ENCODE data around the gene RAET1G. TPM values are rescaled to one million over a fixed set of nuclear protein-coding genes. Genes with fewer than 3 reads are reported as not detected.

Gene RAET1G
- total and polyA plus RNA-seq, 9 of the 15 experiments (the other 6 are each of a cell fraction or from before 2014, with no cell fraction given): 0.11 TPM; not detected in 8

DNA sequence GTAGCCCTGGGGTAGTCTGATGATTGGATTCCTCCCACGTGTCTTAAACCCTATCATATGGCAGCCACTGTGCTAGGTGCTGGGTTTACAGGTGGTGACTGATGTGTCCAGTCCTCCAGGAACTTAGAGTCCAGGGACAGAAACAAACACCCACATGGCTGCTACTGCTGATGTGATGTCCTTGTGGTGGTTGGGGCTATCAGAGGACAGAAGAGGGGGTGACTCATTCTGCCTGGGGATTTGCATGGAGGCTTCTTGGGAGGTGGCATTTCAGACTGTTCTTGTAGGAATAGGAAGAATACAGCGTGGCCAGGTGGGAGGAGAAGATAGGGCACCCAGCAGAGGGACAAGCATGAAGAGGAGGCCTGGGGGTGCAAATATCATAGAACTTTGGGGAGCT lies 9.8 kb downstream of the RAET1G start:
- no peak overlapping the region for H3K9ac ChIP-seq (ENCODE audit: insufficient read depth in 1 of 2, low read depth in 2 of 2, low read length in 2 of 2)
- DNase-seq (ENCODE audit: extremely low read depth in 1 of 4, low spot score in 3 of 4) (peak in 1 of 4 experiments; percentile 37), FAIRE-seq (no peak), ATAC-seq (peak; percentile 40)
- no peaks in the 10 kb centered on the region for H3K9me1 ChIP-seq (ENCODE audit: control insufficient read depth, insufficient read depth, low read length)
- BruUV-seq (replicated peaks): no TSS peak
- no peaks in the 10 kb centered on the region for H3K79me2 ChIP-seq (ENCODE audit: control insufficient read depth, insufficient read depth, low read length)
- H3K27ac ChIP-seq (ENCODE audit: extremely low read depth, low read depth, low read length): no peak overlapping the region
- peaks cover 0 to 3% of the 10 kb centered on the region in 2 experiments; a peak in 3 of 5 replicates for H3K4me1 ChIP-seq (replicated peaks in 1 of 2; ENCODE audit: control insufficient read depth in 2 of 2, insufficient read depth in 2 of 2, low read length in 2 of 2)
- WGBS (ENCODE audit: insufficient coverage, low coverage, missing lambda C conversion rate): 0% methylated on average over 2 of the region's 2 CpGs
- H3K27me3 ChIP-seq (ENCODE audit: control insufficient read depth in 2 of 2, insufficient read depth in 2 of 2, low read length in 2 of 2): peaks cover 19 to 61% of the 10 kb centered on the region in 2 experiments; a peak in 4 of 5 replicates
- peaks cover 4% of the 10 kb centered on the region; the same call in 1 of the 2 replicates for H3K9me3 ChIP-seq (replicated peaks; ENCODE audit: control insufficient read depth, insufficient read depth, low read depth, low read length)
- no peaks in the 10 kb centered on the region for H4K20me1 ChIP-seq (replicated peaks; ENCODE audit: control insufficient read depth, insufficient read depth, low read length)
- H3K4me3 ChIP-seq: no peak overlapping the region
- in situ Hi-C loops (cut with MboI) (loop anchor here (25.0 kb wide), 1 partner anchor 876 kb away; no protein-coding TSS in a partner anchor), intact Hi-C loops (cut with micrococcal nuclease) (no loop called here)
- H3K4me2 ChIP-seq (ENCODE audit: insufficient read depth, low read length): no peak overlapping the region
- CTCF ChIA-PET (ENCODE audit: low intra/inter-chr PET ratio): interaction anchor here (0.6 kb wide), 1 partner anchor 13 kb away, joined by 3 read pairs; no protein-coding TSS in a partner anchor
- POLR2A ChIA-PET: no interaction called here
- H2AFZ ChIP-seq (ENCODE audit: low read depth, low read length): no peak overlapping the region
- H3K36me3 ChIP-seq (ENCODE audit: control insufficient read depth, insufficient read depth, low read length): no peaks in the 10 kb centered on the region
- TF ChIP-seq SETDB1 (IDR thresholded peaks at IDR 0.05; ENCODE audit: low read length): no peak
- TF ChIP-seq EP400 (IDR thresholded peaks at IDR 0.05): no peak
- TF ChIP-seq ZNF133 (CRISPR knock-in tag; IDR thresholded peaks at IDR 0.05): no peak
- TF ChIP-seq CBFA2T3 (IDR thresholded peaks at IDR 0.05): peak; percentile 29; the same call in 1 of the 2 replicates
- TF ChIP-seq, protein P1, sequence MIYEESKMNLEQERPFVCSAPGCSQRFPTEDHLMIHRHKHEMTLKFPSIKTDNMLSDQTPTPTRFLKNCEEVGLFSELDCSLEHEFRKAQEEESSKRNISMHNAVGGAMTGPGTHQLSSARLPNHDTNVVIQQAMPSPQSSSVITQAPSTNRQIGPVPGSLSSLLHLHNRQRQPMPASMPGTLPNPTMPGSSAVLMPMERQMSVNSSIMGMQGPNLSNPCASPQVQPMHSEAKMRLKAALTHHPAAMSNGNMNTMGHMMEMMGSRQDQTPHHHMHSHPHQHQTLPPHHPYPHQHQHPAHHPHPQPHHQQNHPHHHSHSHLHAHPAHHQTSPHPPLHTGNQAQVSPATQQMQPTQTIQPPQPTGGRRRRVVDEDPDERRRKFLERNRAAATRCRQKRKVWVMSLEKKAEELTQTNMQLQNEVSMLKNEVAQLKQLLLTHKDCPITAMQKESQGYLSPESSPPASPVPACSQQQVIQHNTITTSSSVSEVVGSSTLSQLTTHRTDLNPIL (CRISPR knock-in tag; IDR thresholded peaks at IDR 0.05): no peak
- TF ChIP-seq RFX7 (CRISPR knock-in tag; IDR thresholded peaks at IDR 0.05): no peak
- TF ChIP-seq NELFE (IDR thresholded peaks at IDR 0.05; ENCODE audit: insufficient read depth, insufficient read length): no peak
- TF ChIP-seq STAT5B (CRISPR knock-in tag; IDR thresholded peaks at IDR 0.05): no peak
- TF ChIP-seq ETS2 (tag; IDR thresholded peaks at IDR 0.05; ENCODE audit: borderline replicate concordance, poor library complexity, severe bottlenecking): no peak
- TF ChIP-seq, protein P2, sequence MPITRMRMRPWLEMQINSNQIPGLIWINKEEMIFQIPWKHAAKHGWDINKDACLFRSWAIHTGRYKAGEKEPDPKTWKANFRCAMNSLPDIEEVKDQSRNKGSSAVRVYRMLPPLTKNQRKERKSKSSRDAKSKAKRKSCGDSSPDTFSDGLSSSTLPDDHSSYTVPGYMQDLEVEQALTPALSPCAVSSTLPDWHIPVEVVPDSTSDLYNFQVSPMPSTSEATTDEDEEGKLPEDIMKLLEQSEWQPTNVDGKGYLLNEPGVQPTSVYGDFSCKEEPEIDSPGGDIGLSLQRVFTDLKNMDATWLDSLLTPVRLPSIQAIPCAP (CRISPR knock-in tag; IDR thresholded peaks at IDR 0.05; ENCODE audit: borderline replicate concordance): no peak
- TF ChIP-seq TAF7 (tag; IDR thresholded peaks at IDR 0.05): no peak
- TF ChIP-seq RBFOX2 (IDR thresholded peaks at IDR 0.05; ENCODE audit: low read depth, low read length): no peak
- no peak for TF ChIP-seq ELK1 (CRISPR knock-in tag; IDR thresholded peaks at IDR 0.05)
- no peak for TF ChIP-seq HDAC6 (IDR thresholded peaks at IDR 0.05; ENCODE audit: low read depth, low read length)
- TF ChIP-seq JUND (IDR thresholded peaks at IDR 0.05; ENCODE audit: borderline replicate concordance, low read depth, low read length): peak; percentile 59; the same call in 1 of the 2 replicates
- TF ChIP-seq JUND (tag; IDR thresholded peaks at IDR 0.05; ENCODE audit: borderline replicate concordance, low read depth, low read length): peak; percentile 20; the same call in 1 of the 3 replicates
- TF ChIP-seq, protein P3, sequence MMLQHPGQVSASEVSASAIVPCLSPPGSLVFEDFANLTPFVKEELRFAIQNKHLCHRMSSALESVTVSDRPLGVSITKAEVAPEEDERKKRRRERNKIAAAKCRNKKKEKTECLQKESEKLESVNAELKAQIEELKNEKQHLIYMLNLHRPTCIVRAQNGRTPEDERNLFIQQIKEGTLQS (IDR thresholded peaks at IDR 0.05): peak; percentile 63
- TF ChIP-seq, protein P3 (CRISPR knock-in tag; conservative IDR thresholded peaks at IDR 0.05): 0 out of 2 replicates have a peak, but pooled peaks have one; percentile 28
- TF ChIP-seq FOSL1 (tag; conservative IDR thresholded peaks at IDR 0.05): peak; percentile 65
- no peak for TF ChIP-seq PHF21A (IDR thresholded peaks at IDR 0.05; ENCODE audit: borderline replicate concordance, low read depth)
- peak; percentile 60 for TF ChIP-seq TCF3 (CRISPR knock-in tag; IDR thresholded peaks at IDR 0.05)
